Measurements from ENCODE around the gene CPS1. TPM values are rescaled to one million over a fixed set of nuclear protein-coding genes. Genes with fewer than 3 reads are reported as not detected.

CPS1 gene
- total RNA-seq, 1 experiment from 2014 or later: 20.6 TPM

GRCh38 chr2:210548878-210549384 lies 7.5 kb upstream of the CPS1 start:
- H3K36me3 Mint-ChIP-seq (ENCODE audit: insufficient read depth, unreplicated experiment): no peaks in the 10 kb centered on the region
- intact Hi-C loops (cut with micrococcal nuclease): no loop called here
- H3K27me3 Mint-ChIP-seq (ENCODE audit: insufficient read depth, unreplicated experiment): no peaks in the 10 kb centered on the region
- no peak for DNase-seq (ENCODE audit: unreplicated experiment)
- H3K9me3 Mint-ChIP-seq (ENCODE audit: unreplicated experiment): no peaks in the 10 kb centered on the region
- H3K4me1 Mint-ChIP-seq (ENCODE audit: insufficient read depth, unreplicated experiment): no peaks in the 10 kb centered on the region
- no peak for TF ChIP-seq CTCF (IDR thresholded peaks at IDR 0.05; ENCODE audit: unreplicated experiment)
- BruUV-seq (replicated peaks): no TSS peak
- POLR2A ChIA-PET: no interaction called here
- H3K4me3 Mint-ChIP-seq (ENCODE audit: unreplicated experiment): no peak overlapping the region
- CTCF ChIA-PET: interaction anchor here (0.7 to 2.3 kb wide), 3 partner anchors 8 to 46 kb away, joined by 3 to 4 read pairs (median 4); no protein-coding TSS in a partner anchor
- no peak overlapping the region for H3K27ac Mint-ChIP-seq (ENCODE audit: low read depth, unreplicated experiment)

GRCh38 chr2:210551001-210551400 lies 5.4 kb upstream of the CPS1 start:
- no peaks in the 10 kb centered on the region for H3K9me3 Mint-ChIP-seq (ENCODE audit: unreplicated experiment)
- no TSS peak for BruUV-seq (replicated peaks)

GRCh38 chr2:210553373-210553772 lies 3.0 kb upstream of the CPS1 start:
- no TSS peak for BruUV-seq (replicated peaks)
- Mint-ChIP-seq H3K27me3 (ENCODE audit: insufficient read depth, unreplicated experiment) (no peaks in the 10 kb centered on the region), H3K27ac (ENCODE audit: low read depth, unreplicated experiment) (no peak overlapping the region), H3K4me1 (ENCODE audit: insufficient read depth, unreplicated experiment) (peaks cover 5% of the 10 kb centered on the region), H3K36me3 (ENCODE audit: insufficient read depth, unreplicated experiment) (no peaks in the 10 kb centered on the region), H3K9me3 (ENCODE audit: unreplicated experiment) (no peaks in the 10 kb centered on the region), H3K4me3 (ENCODE audit: unreplicated experiment) (no peak overlapping the region)
- no peak for TF ChIP-seq CTCF (IDR thresholded peaks at IDR 0.05; ENCODE audit: unreplicated experiment)
- intact Hi-C loops (cut with micrococcal nuclease): no loop called here
- ChIA-PET CTCF (no interaction called here), POLR2A (no interaction called here)
- DNase-seq (ENCODE audit: unreplicated experiment): peak; percentile 9

More at GRCh38 chr2:210551001-210551400, 5.4 kb upstream of the CPS1 start:
- intact Hi-C loops (cut with micrococcal nuclease): no loop called here
- Mint-ChIP-seq H3K27ac (ENCODE audit: low read depth, unreplicated experiment) (no peak overlapping the region), H3K27me3 (ENCODE audit: insufficient read depth, unreplicated experiment) (no peaks in the 10 kb centered on the region), H3K36me3 (ENCODE audit: insufficient read depth, unreplicated experiment) (no peaks in the 10 kb centered on the region), H3K4me1 (ENCODE audit: insufficient read depth, unreplicated experiment) (no peaks in the 10 kb centered on the region), H3K4me3 (ENCODE audit: unreplicated experiment) (no peak overlapping the region)
- CTCF ChIA-PET: interaction anchor here (0.6 to 2.3 kb wide), 3 partner anchors 23 to 617 kb away, joined by 3 to 4 read pairs (median 3); no protein-coding TSS in a partner anchor
- POLR2A ChIA-PET: no interaction called here
- no peak for DNase-seq (ENCODE audit: unreplicated experiment)
- TF ChIP-seq CTCF (IDR thresholded peaks at IDR 0.05; ENCODE audit: unreplicated experiment): no peak

- intact Hi-C loops (cut with micrococcal nuclease): no loop called here
- no peak for DNase-seq (ENCODE audit: unreplicated experiment)
- Mint-ChIP-seq H3K36me3 (ENCODE audit: insufficient read depth, unreplicated experiment) (no peaks in the 10 kb centered on the region), H3K9me3 (ENCODE audit: unreplicated experiment) (no peaks in the 10 kb centered on the region), H3K27me3 (ENCODE audit: insufficient read depth, unreplicated experiment) (no peaks in the 10 kb centered on the region), H3K4me1 (ENCODE audit: insufficient read depth, unreplicated experiment) (peaks cover 5% of the 10 kb centered on the region), H3K27ac (ENCODE audit: low read depth, unreplicated experiment) (no peak overlapping the region), H3K4me3 (ENCODE audit: unreplicated experiment) (no peak overlapping the region)
- ChIA-PET POLR2A (interaction anchor here (0.6 kb wide), 1 partner anchor 17 kb away, joined by 3 read pairs; no protein-coding TSS in a partner anchor), CTCF (interaction anchor here (0.6 to 1.1 kb wide), 2 partner anchors 21 to 34 kb away, joined by 3 to 4 read pairs; no protein-coding TSS in a partner anchor)
- no TSS peak for BruUV-seq (replicated peaks)
- TF ChIP-seq CTCF (IDR thresholded peaks at IDR 0.05; ENCODE audit: unreplicated experiment): no peak
These were observed 844 bp upstream of the CPS1 start for GRCh38 chr2:210555555-210555954.

Measured in MCF 10A (cell line).